ENCODE results near the gene PIK3R3.

DNA sequence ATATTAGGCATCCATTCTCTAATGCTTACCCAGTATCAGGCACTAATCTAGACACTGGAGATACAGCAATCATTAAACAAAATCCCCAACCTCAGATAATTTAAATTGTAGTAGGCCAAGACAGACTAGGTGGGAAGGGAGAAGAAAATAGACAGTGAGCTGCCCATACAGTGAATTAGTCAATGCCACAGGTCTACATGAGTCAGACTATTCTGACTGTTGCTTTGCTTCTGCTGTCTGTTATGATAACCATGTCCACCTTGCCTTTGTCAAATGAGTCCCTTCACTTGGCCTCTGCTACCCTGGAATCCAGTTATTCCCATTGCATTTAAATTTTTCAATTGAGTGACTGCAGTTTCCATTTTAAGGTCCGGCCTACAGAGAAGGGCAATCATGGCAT lies 59.5 kb downstream of the PIK3R3 start:
- TF ChIP-seq, protein P1, sequence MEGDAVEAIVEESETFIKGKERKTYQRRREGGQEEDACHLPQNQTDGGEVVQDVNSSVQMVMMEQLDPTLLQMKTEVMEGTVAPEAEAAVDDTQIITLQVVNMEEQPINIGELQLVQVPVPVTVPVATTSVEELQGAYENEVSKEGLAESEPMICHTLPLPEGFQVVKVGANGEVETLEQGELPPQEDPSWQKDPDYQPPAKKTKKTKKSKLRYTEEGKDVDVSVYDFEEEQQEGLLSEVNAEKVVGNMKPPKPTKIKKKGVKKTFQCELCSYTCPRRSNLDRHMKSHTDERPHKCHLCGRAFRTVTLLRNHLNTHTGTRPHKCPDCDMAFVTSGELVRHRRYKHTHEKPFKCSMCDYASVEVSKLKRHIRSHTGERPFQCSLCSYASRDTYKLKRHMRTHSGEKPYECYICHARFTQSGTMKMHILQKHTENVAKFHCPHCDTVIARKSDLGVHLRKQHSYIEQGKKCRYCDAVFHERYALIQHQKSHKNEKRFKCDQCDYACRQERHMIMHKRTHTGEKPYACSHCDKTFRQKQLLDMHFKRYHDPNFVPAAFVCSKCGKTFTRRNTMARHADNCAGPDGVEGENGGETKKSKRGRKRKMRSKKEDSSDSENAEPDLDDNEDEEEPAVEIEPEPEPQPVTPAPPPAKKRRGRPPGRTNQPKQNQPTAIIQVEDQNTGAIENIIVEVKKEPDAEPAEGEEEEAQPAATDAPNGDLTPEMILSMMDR (IDR thresholded peaks at IDR 0.05): no peak
- TF ChIP-seq POLR2AphosphoS5 (IDR thresholded peaks at IDR 0.05) (no peak), EP300 (IDR thresholded peaks at IDR 0.05) (no peak)

All from stomach (tissue), 4 donors.